ENCODE measurements around the gene CCDC39. TPM values are rescaled to one million over a fixed set of nuclear protein-coding genes. Genes with fewer than 3 reads are reported as not detected.

The CCDC39 gene
- total RNA-seq, 1 experiment from 2014 or later: not detected

Other genes starting within 250 kb of the CCDC39 start
- gene TTC14, start 77.3 kb downstream of the CCDC39 start, total RNA-seq (2014; rRNA removed; shearing (Covaris generic)): 19.1 and 30.9 TPM in 2 replicates
- 122 and 167 TPM in 2 replicates for gene FXR1, start 233.2 kb upstream of the CCDC39 start, total RNA-seq (2014; rRNA removed; shearing (Covaris generic))